Neural cell (in vitro differentiated cells): ENCODE results near the gene MREG.

Source experiments
- CTCF ChIP-seq: fragments of 450-650 bp; IDR thresholded peaks from 2 replicates; pipeline ENCODE4 v1.5.1; 2014; ENCODE audit warnings: antibody characterized with exemption, mild to moderate bottlenecking, moderate library complexity; ENCODE audit not compliant: poor library complexity, severe bottlenecking
- EZH2 ChIP-seq: fragments of 200-600, 300-800 bp; shearing (Covaris generic), sonication (generic); IDR thresholded peaks from 2 replicates; pipeline ENCODE4 v1.6.1; 2014; ENCODE audit warnings: antibody characterized with exemption, low read length, borderline replicate concordance, mild to moderate bottlenecking; ENCODE audit not compliant: insufficient read depth, poor library complexity, severe bottlenecking
- RAD21 ChIP-seq: fragments of 450-650 bp; conservative IDR thresholded peaks from 2 replicates; pipeline ENCODE4 v1.6.1; 2014; ENCODE audit warnings: antibody characterized with exemption, mild to moderate bottlenecking, moderate library complexity

GRCh38 chr2:215971671-215972070, 41.7 kb downstream of the MREG start:
- TF ChIP-seq EZH2, result no peak
- TF ChIP-seq CTCF, result no peak
- TF ChIP-seq RAD21, result no peak
